D721Med (cell line): Measurements from ENCODE around the gene CCK.
"Not testable (repeated sequence)": the region's sequence is repeated elsewhere in the genome, so short reads cannot be mapped to it uniquely, and the experiment has no call there.

ENCODE experiments used
- DNase-seq: peaks from one replicate; pipeline ENCODE4 v3.0.0; 2011; ENCODE audit warnings: low spot score; ENCODE audit not compliant: insufficient read length
- FAIRE-seq: peaks from 2 replicates; lab custom pipeline; 2011; peaks lifted over from hg19 to GRCh38; lab: Jason Lieb, UNC
- CTCF ChIP-seq: IDR thresholded peaks from 2 replicates; pipeline ENCODE4 v1.5.1; 2012; ENCODE audit warnings: mild to moderate bottlenecking, control low read depth; ENCODE audit not compliant: insufficient read depth; ENCODE audit errors: missing control alignments

CCK gene

GRCh38 chr3:42300778-42301177, 34.8 kb upstream of the CCK start:
- no peak for TF ChIP-seq CTCF
- DNase-seq = no peak
- no peak for FAIRE-seq

- FAIRE-seq (no peak), DNase-seq (no peak)
- TF ChIP-seq CTCF = no peak
Observed at GRCh38 chr3:42300013-42300412, 34.0 kb upstream of the CCK start.

GRCh38 chr3:42298259-42298658, 32.3 kb upstream of the CCK start:
- FAIRE-seq (no peak), DNase-seq (no peak)
- TF ChIP-seq CTCF = no peak

- no peak for FAIRE-seq
- no peak for DNase-seq
- no peak for TF ChIP-seq CTCF
Observed at GRCh38 chr3:42292009-42292408, 26.0 kb upstream of the CCK start.

- DNase-seq (no peak), FAIRE-seq (no peak)
- TF ChIP-seq CTCF = no peak
Observed at GRCh38 chr3:42290966-42291714, 25.2 kb upstream of the CCK start.

GRCh38 chr3:42289026-42289425, 23.0 kb upstream of the CCK start:
- TF ChIP-seq CTCF = no peak
- no peak for DNase-seq
- no peak for FAIRE-seq

GRCh38 chr3:42288385-42288784, 22.4 kb upstream of the CCK start:
- TF ChIP-seq CTCF = no peak
- no peak for FAIRE-seq
- DNase-seq = no peak

- FAIRE-seq = not testable (repeated sequence)
Observed at GRCh38 chr3:42287423-42287822, 21.4 kb upstream of the CCK start.

More at GRCh38 chr3:42287423-42287822, 21.4 kb upstream of the CCK start:
- DNase-seq = not testable (repeated sequence)
